NCI-H524 treated with DMSO at 0.1 percent for 48 hours (cell line): Measurements from ENCODE around the gene PSEN1.

Experiments used
- DNase-seq: peaks from one replicate; lab custom pipeline; 2025; lab: John Stamatoyannopoulos, UW

Gene PSEN1

GRCh38 chr14:73239393-73240241, 103.3 kb downstream of the PSEN1 start:
- no peak for DNase-seq

- DNase-seq = no peak
These were observed 104.6 kb downstream of the PSEN1 start for GRCh38 chr14:73240816-73241480.

GRCh38 chr14:73241481-73242165, 105.3 kb downstream of the PSEN1 start:
- DNase-seq = no peak

- no peak for DNase-seq
These were observed 106.1 kb downstream of the PSEN1 start for GRCh38 chr14:73242357-73242901.

- DNase-seq = no peak
These were observed 107.0 kb downstream of the PSEN1 start for GRCh38 chr14:73243341-73243740.

GRCh38 chr14:73243748-73244147, 107.4 kb downstream of the PSEN1 start:
- no peak for DNase-seq

GRCh38 chr14:73244541-73245290, 108.4 kb downstream of the PSEN1 start:
- no peak for DNase-seq

- no peak for DNase-seq
These were observed 109.4 kb downstream of the PSEN1 start for GRCh38 chr14:73245480-73246325.

- no peak for DNase-seq
These were observed 110.3 kb downstream of the PSEN1 start for GRCh38 chr14:73246387-73247150.

- no peak for DNase-seq
These were observed 112.0 kb downstream of the PSEN1 start for GRCh38 chr14:73248108-73248868.

GRCh38 chr14:73249108-73249507, 112.8 kb downstream of the PSEN1 start:
- no peak for DNase-seq

GRCh38 chr14:73249564-73250316, 113.4 kb downstream of the PSEN1 start:
- DNase-seq = no peak

- no peak for DNase-seq
These were observed 114.0 kb downstream of the PSEN1 start for GRCh38 chr14:73250317-73250713.

GRCh38 chr14:73250781-73251500, 114.6 kb downstream of the PSEN1 start:
- no peak for DNase-seq

- no peak for DNase-seq
These were observed 115.4 kb downstream of the PSEN1 start for GRCh38 chr14:73251516-73252215.

- DNase-seq = no peak
These were observed 116.4 kb downstream of the PSEN1 start for GRCh38 chr14:73252491-73253322.

- DNase-seq = no peak
These were observed 117.0 kb downstream of the PSEN1 start for GRCh38 chr14:73253323-73253610.
